GM12873 (cell line): ENCODE measurements around the gene PYGB.

Experiments
- TF ChIP-seq, protein P1 (sequence below): IDR thresholded peaks from 2 replicates; pipeline ENCODE4 v1.5.1; 2012; ENCODE audit warnings: low read depth, mild to moderate bottlenecking, moderate library complexity, low read length, control low read depth; ENCODE audit not compliant: insufficient read depth; ENCODE audit errors: missing control alignments

Gene PYGB

DNA sequence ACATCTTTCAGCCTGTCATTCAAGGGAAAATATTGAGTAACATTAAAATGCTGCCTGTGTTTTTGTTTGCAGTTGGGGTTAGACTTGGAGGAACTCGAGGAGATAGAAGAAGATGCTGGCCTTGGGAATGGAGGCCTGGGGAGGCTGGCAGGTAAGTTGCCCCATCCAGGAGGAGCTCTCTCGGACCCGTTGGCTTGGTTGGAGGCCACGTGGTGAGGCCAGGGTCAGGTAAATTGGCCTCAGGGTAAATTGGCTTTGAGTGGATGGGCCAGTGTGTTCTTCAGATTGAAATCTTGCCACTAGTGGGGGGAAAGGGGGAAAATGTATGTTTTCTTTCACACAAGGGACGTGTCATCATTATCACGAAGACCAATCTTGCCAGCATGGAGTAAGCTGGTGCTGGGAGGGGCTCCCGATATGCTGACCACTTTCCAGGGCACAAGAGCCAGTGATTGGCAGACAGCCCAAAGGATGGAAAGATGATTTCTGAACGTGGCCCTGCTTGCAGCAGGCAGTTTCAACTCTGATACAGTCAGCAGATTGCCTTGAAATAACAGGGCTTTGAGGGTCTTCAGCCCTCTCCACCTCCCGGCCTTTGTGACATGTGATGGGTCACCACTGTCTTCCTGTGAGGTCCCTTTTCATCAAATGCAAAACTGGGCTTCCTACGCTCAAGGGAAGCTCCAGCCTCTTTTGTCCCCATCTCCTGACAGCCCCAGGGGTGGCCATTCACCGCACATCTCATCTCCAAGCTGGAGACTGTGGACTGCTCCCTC lies 21.4 kb downstream of the PYGB start:
- TF ChIP-seq, protein P1, sequence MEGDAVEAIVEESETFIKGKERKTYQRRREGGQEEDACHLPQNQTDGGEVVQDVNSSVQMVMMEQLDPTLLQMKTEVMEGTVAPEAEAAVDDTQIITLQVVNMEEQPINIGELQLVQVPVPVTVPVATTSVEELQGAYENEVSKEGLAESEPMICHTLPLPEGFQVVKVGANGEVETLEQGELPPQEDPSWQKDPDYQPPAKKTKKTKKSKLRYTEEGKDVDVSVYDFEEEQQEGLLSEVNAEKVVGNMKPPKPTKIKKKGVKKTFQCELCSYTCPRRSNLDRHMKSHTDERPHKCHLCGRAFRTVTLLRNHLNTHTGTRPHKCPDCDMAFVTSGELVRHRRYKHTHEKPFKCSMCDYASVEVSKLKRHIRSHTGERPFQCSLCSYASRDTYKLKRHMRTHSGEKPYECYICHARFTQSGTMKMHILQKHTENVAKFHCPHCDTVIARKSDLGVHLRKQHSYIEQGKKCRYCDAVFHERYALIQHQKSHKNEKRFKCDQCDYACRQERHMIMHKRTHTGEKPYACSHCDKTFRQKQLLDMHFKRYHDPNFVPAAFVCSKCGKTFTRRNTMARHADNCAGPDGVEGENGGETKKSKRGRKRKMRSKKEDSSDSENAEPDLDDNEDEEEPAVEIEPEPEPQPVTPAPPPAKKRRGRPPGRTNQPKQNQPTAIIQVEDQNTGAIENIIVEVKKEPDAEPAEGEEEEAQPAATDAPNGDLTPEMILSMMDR, result no peak

DNA sequence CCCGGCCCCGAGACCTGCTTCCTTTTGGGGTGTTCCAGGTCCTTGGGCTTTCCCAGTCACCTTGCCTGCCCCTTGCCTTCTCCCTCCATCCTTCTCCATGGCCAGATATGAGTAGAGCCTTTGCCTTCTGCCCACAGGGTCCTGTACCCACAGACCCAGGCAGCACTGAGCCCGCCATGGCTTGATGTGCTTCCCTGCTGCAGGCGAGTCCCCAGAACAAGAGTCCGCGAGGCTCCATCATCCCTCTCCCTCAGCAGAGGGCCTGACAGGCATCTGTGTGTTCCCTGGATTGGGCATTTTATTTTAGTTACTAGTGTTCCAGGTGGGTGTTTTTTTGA lies 21.9 kb downstream of the PYGB start:
- TF ChIP-seq, protein P1, result no peak

DNA sequence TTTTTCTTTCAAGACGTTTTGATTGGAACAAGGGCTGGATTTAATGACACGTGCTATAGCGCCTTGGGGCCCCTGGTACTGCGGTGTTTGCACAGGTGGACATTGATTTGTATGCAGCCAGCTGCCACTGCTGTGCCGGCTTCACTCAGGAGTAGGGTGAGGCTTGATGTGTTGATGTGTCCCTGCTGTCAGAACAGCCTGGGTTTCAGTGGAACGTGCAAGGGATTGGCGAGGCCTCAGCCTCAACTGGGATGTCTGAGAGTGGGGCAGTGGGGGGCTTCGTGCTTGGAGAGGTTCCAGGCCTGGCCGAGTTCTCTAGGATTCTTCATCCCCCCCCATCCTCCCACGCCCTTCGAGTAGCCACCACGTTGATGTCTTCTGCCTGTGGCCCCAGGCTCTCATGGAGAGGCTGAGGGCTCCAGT lies 23.0 kb downstream of the PYGB start:
- TF ChIP-seq, protein P1, result no peak

DNA sequence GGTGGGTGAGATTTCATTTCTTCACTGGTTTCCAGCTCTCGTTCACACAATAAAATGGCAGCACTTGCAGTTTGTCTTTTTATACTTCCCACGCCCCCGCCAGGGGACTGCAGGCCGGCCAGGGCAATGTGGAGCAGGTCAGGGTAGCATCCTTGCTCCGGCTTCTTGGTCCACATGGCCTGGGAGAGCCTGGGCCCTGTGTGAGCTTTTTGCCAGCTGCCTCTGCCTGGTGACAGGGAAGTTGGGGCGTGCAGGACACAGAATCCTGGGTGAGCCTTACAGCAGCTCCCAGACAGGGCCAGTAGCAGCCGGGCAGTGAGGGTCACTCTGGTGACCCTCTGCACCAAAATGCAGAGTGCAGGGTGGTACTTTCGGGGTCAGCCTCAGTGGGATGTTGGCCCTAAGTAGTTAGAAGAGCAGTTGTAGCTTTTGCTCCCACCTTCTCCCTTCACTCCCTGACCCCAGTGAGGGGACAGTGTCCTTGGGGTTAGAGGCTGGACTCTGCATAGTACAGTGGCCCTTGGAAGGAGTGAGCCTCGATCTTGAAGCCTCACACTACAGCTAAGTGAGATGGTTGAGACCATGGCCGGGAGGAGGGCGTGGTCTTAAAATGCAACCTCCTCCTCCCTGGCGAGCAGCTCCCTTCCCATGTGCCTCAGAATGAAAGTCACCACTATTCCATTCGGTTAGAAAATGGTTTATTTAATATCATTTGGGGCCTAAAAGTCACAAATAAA lies 23.8 kb downstream of the PYGB start:
- TF ChIP-seq, protein P1, result no peak

- TF ChIP-seq, protein P1, result no peak
Measured at GRCh38 chr20:25272223-25273000, 24.5 kb downstream of the PYGB start.

GRCh38 chr20:25273046-25273445 lies 25.2 kb downstream of the PYGB start:
- TF ChIP-seq, protein P1, result no peak
